Activated T-cell treated with anti-CD3 and anti-CD28 coated beads, Interleukin-2, amount 50 U/mL, for 48 hours (primary cell): ENCODE results near the gene HNRNPC.
"Not testable (repeated sequence)": the region's sequence is repeated elsewhere in the genome, so short reads cannot be mapped to it uniquely, and the experiment has no call there.

Experiments used
- DNase-seq, 2 experiments: peaks; one replicate each; pipeline ENCODE4 v3.0.0-alpha.2; 2020

The HNRNPC gene

DNA sequence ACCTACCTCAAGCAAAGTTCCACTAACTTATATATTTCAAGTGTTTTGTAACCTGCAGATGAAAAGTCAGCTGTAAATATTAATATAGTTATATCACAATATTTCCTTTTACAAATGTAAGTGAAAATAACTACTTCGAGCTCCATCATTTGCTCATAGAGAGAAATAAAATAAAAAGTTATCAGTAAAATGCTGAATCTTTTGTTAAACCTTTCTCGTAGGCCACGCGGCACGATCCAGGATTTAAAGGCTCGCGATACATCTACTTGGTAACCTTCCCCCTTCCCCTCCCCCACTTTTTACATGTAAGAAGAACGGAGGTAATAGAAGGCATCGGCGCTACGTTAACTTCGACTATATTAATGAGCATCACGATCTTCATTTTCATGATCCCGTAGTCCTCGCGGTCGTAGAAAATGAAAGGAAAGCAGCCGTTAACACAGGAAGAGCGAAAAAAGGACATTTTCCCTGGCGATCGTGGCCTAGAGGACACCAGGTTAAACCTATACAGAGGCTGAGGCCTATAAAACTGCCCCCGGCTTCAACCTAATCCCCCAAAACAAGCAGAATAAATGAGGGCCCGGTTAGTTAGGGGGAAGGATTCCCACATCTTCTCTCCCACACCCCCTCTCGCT is 508 bp downstream of the HNRNPC start:
- DNase-seq = peak in 1 of 2 experiments; percentile 44

DNA sequence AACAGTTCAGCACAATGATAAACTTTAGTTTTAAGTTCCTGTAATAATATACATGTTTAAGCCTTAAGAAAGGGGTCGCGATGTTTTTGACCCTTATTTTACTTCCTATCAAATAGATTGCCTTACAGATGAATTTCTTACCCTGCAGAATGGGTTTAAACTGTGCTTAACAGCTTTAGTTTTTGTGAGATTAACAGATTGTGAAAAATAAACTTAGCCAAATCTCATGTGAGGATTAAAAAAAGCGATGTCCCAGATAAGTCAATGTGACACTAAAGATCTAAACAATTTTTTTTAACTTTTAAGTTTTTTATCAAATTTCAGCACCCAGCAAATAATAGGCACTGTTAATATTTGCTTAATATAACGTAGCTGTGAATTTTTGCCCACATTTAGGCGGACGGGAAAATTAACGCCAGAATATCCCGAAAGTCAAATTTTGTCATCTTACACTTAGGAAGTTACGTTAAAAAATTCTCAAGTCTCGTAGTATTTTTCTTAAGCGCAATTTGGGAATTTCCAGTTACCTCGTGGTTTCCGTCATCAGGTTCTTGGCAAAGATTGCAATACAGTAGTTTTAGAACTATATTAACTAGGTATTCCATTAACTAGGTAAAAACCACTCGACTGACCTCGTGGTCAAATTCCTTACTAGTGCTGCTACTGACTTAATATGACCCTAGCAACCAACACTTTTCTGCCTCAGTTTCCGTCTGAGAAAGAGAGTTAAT is 1.2 kb downstream of the HNRNPC start:
- DNase-seq = no peak

DNA sequence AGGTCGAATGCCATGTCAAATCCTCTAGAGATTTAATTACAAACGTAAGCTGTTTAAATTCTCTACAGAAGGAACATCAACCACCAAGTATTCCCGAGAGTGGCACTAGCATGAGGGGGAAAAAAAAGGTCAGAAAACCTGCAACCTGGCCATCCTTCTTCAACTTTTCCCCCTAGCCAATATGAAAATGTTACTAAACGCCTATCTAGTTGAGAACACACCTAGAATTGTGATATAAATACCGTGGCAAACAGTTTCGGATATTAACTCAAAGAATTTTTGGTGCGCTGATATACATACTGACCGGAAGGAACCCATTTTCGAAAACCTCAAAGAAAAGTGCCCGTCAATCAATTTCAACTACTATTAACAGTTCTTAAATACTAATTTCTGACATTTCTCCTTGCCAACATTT is 1.8 kb downstream of the HNRNPC start:
- no peak for DNase-seq

DNA sequence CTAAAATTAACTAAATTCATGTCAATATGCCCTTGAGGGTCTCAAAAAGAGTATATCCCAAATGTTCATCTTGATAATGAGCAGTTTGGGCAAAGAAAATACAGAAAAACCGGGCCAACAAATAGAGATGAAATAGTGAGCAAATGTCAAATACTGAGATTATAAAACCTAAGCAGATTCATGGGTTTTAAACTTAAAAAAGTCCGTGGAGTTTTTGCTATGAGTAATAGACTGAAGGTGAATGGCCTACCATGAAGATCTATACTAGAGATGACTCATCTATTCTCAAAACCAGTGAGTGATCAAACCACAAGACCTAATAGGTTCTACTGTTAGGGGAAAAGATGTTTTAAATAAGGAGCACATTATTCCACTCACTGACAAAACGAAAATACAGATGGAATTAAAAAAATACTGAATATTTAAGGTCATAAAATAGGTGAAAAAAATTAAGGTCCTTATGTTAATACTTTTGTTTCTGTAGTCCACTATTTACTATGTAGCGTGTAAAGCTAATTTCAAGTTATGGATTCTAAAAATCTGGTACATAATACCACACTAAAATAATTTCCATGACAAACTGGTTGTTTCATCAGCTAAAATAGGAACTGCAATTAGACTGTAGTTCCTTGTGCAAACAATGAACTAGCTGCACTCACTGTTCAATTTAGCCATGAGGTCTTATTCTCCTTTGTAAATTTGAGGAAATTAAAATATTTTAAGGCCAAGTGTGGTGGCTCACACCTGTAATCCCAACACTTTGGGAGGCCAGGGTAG is 5.0 kb downstream of the HNRNPC start:
- no peak for DNase-seq

DNA sequence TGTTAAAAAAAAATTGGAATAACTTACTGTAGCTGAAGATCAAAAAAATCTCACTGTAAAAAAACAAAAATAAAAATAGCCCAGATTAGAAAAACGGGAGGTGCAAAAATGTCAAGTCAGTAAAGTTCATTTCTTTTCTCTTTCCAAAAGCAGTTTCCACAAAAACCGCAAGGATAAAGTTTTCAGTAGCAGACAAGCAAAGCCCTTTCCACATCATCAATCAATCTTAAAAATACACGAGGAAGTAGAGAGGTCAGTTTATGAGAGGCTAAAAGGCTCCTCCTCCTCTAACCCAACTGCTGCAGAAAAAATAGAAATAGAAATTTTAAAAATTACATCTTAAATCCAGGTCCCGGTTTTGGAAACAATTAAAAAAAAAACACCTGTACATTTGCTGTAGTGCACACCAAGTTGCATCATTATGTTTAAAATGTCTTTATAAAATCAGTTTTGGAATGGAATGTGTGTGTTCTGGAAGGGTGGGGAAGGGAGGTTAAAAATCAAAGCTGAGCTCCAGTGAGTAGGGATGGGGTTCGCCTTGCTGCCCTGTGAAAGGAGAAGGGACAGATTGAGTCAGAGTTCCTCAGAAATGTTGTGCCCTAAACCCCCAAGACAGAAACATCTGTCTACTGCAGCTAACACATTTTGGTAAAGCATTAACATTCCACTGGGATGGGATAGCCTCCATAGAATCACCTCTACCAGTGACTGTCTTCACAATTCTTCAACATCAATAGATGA is 5.8 kb downstream of the HNRNPC start:
- DNase-seq = no peak

DNA sequence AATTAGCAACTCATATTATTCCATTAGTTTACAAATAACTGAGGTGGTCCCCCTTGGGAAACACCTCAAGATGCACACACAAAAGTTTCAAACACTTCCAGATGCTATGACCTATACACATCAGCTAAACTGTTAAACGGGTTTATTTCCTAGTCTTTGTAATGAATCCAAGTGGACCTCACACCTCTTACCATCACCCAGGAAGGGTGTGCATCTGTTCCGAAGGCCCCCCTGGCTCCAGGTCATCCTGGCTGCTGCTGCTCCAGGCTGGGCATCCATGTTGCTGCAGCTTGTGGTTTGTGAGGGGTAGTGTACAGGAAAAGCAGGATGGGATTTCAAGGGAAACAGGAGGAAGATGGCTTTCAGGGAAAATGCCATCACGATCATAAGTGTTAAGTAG is 6.8 kb downstream of the HNRNPC start:
- DNase-seq = no peak

DNA sequence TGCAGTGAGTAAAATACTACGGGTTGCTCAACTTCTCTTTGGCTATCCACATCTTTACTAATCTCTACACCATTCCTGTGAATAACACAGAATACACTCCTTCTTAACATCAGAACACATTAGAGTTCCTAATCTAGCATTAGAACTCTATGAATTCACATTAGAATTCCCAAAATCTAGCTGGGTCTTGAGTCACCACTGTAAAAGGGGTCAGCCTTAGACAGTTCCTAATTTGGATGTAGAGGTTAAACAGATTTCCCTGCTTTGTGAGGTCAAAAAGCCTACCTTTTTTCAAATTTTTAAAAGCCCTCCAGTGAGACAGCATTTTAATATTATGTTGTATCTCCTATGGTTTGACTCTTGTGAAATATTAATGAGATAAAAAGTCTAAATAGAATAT is 7.4 kb downstream of the HNRNPC start:
- DNase-seq = no peak

DNA sequence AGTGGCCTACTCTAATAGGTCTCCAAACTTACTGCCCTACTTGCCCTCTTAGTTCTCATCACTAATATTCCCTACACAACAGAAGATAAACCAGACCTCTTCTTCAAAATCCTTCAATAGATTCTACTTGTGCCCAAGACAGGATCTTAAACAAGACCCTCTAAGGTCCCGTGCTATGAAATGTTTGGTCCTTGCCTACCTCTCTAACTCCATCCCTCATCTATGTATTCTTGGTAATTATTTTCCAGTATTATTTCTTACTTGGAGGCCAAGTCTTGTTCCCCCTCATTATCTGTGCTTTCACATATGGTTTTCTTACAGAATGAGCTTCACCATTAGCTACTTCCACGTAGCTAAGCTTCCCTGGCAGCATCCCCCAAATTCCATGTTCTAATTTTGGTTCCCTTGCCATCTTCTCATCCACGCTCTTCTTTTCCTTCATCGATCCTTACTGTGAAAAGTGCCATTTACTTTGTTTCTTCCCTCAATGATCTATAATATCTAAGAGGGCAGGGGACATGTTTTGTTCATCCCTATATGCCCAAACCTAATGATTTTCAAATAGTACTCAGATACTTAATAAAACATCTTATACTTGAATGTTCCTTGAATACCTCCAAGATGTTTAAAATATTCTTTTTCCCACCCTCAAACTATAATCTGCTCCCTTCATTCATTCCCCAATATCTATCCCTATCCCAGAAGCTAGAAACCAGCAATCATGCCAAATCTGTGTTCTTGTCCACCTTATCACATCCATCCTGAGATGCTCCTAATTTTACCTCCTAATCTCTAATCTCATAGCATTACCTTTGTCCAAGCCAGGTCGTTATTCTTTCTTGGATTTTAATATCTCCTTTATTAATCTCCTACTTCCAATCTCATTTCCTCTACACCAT is 10.1 kb downstream of the HNRNPC start:
- no peak for DNase-seq

DNA sequence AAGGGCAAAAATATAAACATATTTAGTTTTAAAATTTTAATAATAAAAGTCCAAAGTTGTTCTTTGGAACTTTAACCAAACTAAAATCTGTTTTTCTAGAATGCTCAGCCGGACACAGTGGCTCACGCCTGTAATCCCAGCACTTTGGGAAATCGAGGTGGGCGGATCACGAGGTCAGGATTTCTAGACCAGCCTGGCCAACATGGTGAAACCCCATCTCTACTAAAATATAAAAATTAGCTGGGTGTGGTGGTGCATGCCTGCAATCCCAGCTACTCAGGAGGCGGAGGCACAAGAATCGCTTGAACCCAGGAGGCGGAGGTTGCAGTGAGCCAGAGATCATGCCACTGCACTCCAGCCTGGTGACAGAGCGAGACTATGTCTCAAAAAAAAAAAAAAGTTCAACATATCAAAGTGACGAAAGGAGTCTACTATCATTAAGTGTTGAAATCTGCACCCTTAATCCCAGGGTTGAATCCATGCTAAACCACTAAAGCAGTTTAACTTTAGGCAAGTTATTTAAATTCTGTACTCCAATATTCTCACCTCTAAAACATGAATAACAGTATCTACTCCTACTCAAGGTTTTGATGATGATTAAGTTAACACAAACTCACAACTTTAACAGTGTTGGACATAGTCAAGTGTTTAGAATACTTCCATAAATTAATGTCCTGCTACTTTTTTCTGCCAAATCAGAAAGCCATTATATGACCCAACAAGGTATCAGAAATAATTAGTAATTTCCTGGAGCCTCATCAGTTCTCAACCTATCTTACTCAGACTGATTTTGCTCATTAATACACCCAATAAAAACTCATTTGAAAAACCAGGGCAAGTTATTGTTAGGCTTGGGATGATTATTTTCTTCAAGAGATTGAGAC is 11.0 kb downstream of the HNRNPC start:
- no peak for DNase-seq

DNA sequence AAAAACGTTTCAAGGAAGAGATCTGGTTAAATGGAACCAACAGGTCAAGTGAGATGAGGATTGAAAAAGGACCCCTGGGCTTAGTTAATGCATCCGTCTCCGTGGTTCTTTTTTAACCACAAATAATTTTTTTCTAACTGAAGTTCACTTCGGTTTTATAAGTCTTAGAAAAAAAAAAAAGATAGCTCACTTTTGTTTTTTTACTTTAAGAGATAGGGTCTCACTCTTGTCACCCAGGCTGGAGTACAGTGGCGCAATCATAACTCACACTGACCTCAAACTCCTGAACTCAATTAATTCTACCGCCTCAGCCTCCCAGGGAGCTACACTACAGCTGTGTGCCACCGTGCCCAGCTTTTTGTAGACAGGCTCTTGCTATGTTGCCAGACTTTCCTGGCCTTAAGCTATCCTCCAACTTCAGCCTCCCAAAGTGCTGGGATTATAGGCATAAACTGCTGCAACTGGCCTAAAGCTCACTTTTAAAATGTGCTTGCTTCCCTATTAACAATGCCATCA is 11.8 kb downstream of the HNRNPC start:
- no peak for DNase-seq

DNA sequence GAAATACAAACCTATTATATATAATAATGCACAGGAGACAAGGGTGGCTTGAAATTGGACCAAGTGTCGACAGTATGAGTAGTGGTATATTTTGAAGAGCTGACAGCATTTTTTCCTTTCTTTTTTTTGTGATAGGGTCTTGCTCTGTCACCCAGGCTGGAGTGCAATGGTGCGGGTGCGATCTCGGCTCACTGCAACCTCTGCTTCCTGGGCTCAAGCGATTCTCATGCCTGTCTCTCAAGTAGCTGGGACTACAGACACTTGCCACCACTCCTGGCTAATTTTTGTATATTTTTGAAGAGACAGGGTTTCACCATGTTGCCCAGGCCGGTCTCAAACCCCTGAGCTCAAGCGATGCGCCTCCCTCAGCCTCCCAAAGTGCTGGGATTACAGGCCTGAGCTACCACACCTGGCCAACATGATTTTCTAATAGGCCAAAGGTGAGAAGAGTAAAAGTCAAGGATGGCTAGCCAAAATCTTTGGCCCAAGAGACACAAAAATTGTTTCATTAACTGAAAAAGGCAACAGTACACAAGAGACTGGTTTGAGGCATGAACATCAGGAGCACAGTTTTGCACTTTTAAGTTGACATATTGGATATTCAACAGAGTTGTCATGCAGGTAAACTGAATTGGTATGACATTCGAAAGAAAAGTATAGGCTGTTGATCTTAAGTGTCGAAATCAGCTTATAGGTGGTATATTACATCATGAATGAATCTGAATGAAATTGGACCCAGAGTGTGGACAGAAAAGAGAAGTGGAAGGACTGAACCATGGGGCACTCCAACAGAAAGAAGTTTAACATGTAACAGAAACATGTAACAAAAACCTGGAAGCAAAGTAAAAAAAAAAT is 12.5 kb downstream of the HNRNPC start:
- DNase-seq = no peak

DNA sequence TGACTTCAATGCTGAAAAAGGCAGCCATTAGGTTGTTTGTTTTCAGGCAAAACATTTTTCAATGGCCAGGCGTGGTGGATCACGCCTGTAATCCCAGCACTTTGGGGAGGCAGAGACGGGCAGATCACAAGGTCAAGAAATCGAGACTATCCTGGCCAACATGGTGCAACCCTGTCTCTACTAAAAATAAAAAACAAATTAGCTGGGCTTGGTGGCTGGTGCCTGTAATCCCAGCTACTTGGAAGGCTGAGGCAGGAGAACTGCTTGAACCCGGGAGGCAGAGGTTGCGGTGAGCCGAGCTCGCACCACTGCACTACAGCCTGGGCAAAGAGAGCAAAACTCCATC is 13.2 kb downstream of the HNRNPC start:
- not testable (repeated sequence) for DNase-seq

DNA sequence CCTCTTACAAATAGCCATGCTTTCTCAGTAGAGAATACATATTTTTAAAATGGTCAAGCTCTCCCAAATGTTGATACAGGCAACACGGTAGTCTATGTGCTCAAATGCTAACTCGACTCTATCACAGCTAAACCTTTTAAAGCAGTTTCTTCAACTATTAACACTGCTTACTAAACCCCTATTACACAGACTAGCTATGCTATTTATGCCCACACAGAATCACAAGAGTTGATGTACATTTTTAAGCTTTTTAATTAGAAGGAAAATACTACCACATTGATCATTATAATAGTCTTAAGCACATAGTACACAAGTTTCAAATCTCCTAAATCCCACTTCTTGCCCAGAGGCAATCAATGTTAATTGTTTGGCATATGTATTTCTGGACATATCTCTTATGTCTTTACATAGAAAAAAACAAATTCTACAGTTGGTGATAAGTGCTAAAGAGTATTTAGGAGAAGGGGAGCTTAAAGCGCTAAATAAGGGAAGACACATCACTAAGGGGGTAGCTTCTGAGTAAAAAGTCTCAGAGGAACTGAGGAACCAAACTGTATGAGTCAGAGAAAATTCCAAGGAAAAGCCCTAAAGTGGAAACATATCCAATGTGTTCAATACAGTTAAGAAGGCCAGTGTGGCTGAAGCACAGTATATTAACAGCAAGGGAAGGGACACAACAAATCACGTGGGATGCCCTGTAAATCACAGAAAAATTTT is 13.7 kb downstream of the HNRNPC start:
- no peak for DNase-seq

DNA sequence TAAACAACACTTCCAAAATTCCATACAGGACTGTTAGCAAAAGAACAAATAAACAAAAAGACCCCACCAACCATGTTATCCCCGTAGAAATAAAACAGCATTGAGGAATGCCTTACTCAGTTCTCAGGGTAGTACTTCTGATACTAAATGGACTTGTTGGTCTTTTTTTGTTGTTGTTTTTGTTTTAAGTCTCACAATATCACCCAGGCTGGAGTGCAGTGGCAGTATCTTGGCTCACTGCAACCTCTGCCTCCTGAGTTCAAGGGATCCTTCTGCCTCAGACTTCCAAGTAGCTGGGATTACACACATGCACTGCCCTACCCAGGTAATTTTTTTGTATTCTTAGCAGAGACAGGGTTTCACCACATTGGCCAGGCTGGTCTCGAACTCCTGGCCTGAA is 17.1 kb downstream of the HNRNPC start:
- DNase-seq = no peak

DNA sequence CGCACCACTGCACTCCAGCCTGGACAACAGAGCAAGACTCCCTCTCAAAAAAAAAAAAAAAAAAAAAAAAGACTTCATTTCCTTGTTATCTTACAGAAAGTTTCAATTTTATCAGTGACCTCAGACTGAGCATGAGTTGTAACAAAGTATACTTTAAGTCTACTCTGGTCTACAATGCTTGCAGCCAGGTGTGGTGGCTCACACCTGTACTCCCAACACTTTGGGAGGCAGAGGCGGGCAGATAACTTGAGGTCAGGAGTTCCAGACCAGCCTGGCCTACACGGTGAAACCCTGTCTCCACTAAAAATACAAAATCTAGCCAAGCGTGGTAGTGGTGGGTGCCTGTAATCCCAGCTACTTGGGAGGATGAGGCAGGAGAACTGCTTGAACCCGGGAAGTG is 18.0 kb downstream of the HNRNPC start:
- DNase-seq = no peak

DNA sequence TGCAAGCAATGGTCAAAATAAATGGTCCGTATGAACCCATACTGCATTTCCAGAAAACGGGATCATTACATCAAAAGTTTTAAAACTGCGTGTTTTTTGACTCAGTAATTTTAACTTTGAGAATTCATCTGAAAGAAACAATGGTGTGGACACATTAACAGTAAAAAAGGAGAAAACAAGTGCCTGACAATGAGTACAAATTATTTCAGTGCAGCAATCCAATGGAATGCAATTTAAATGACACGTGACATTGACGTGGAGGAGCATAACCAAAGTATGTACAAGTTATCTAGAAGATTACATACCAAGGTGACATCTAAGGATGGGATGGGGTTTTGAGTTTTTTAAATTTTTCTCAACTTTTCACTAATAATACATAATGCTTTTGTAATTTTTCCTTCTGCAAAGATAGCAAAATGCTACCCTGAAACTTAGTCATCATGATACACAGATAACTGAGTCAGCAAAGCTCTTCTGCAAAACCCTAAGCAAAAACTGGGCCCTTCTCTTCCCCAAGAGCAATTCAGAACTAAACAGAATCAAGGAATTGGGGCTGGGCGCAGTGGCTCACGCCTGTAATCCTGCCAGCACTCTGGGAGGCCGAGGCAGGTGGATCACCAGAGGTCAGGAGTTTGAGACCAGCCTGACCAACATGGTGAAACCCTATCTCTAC is 20.4 kb downstream of the HNRNPC start:
- DNase-seq = no peak

DNA sequence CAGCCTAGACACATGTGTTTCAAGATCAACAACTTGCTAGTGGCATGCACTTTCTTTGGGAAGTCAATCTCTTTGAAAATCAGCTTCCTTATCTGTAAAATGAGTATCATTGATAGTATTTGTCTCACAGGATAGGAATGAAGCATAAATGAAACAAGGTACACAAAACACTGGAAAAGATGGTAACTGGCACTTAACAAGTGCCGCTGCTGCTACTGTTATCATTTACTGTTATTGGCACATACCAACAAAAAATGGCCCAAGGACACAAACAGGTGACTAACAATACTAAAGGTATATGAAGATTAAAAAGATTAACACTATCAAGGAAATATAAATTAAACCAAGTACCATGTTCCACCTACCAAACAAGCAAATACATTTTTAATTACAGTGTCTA is 20.9 kb downstream of the HNRNPC start:
- no peak for DNase-seq

DNA sequence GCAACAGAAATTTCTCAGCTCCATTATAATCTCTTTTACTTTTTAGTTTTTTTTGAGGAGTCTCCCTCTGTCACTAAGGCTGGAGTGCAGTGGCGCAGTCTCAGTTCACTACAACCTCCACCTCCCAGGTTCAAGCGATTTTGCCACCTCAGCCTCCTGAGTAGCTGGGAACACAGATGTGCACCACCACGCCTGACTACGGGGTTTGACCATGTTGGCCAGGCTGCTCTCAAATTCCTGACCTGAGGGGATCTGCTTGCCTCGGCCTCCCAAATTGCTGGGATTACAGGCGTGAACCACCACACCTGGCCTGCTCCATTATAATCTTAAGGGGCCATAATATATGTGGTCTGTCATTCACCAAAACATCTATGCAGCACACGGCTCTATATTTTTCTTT is 23.4 kb downstream of the HNRNPC start:
- peak; percentile 28 to 49 for DNase-seq

DNA sequence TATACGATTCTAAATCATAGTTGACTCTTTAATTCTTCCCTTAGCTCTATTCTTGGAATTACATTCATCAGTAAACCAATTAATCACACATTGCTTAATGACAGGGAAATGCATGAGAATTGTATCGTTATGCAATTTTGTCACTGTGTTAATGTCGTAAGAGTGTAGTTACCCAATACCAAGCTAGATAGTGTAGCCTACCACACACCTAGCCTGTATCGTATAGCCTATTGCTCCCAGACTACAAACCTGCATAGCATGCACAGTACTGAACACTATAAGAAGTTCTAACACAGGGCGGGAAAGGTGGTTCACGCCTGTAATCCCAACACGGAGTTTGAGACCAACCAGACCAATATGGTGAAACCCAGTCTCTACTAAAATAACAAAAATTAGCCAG is 24.7 kb downstream of the HNRNPC start:
- DNase-seq = no peak
